Uterus (tissue), 4 donors: ENCODE measurements around the gene NOTCH1. TPM values are rescaled to one million over a fixed set of nuclear protein-coding genes. Genes with fewer than 3 reads are reported as not detected.

Experiments
- DNase-seq, 2 donors: peaks; one replicate each; pipeline ENCODE4 v3.0.0-alpha.2; 2019 to 2020
- H3K27ac ChIP-seq, 2 donors: fragments of 200-600 bp; sonication (generic); 1 replicate in 1 of 2; 2 replicates in 1 of 2; pipeline ENCODE4 v1.5.1; 2016 to 2018
- H3K27me3 ChIP-seq, 2 donors: fragments of 200-600 bp; sonication (generic); one replicate each; pipeline ENCODE4 v1.5.1; 2018 to 2019; ENCODE audit warnings: control low read depth in 1 of 2
- H3K36me3 ChIP-seq, 2 donors: fragments of 200-600 bp; sonication (generic); one replicate each; pipeline ENCODE4 v1.5.1; 2019; ENCODE audit warnings: control low read depth in 1 of 2
- H3K4me1 ChIP-seq, 2 donors: fragments of 200-600 bp; sonication (generic); one replicate each; pipeline ENCODE4 v1.5.1; 2018 to 2019; ENCODE audit warnings: control low read depth in 1 of 2
- H3K4me3 ChIP-seq, 2 donors: fragments of 200-600 bp; sonication (generic); 1 replicate in 1 of 2; 2 replicates in 1 of 2; pipeline ENCODE4 v1.5.1; 2018 to 2019; ENCODE audit warnings: mild to moderate bottlenecking in 1 of 2
- H3K9me3 ChIP-seq, 2 donors: fragments of 200-600 bp; sonication (generic); one replicate each; pipeline ENCODE4 v1.5.1; 2019; ENCODE audit warnings: control low read depth in 1 of 2
- POLR2A ChIP-seq, 2 donors: fragments of 450-650 bp; IDR thresholded peaks; one replicate each; pipeline ENCODE4 v1.6.1; 2016; ENCODE audit warnings: antibody characterized with exemption in 2 of 2, mild to moderate bottlenecking in 1 of 2, moderate library complexity in 1 of 2
- intact Hi-C: fragments of 100-400 bp; cut with DNase I; formaldehyde crosslinking; loops from one replicate; pipeline ENCODE4 v1.15.1; 2023; ENCODE audit warnings: low total_unique reads
- total RNA-seq, 4 donors: library from RNA; depleted of rRNA in 3 of 4; stranded (reverse); fragments of >200 nt in 3 of 4; gene quantifications; one replicate each; pipeline versions ENCODE4 v1.1.0 to v1.2.4, GENCODE V29; 2014 to 2023
- TF ChIP-seq, protein P1 (sequence below), 4 experiments: fragments of 200-600 bp in 2 of 4; fragments of 450-650 bp in 2 of 4; sonication (generic) in 2 of 4; IDR thresholded peaks; one replicate each; pipeline ENCODE4 v1.5.1; 2016 to 2019; ENCODE audit warnings: antibody characterized with exemption in 4 of 4, mild to moderate bottlenecking in 2 of 4, moderate library complexity in 1 of 4
- donor health status: DM: yes; HTN: yes; CAD: no.

Gene NOTCH1
- total RNA-seq, 4 donors from 2014 or later = 19.7 to 109 (median 35.6) TPM

- peak overlapping the region; percentile 78 to 83 for H3K27ac ChIP-seq
- H3K9me3 ChIP-seq = no peaks in the 10 kb centered on the region
- intact Hi-C loops = no loop called here
- H3K36me3 ChIP-seq = no peaks in the 10 kb centered on the region
- H3K4me1 ChIP-seq = peaks cover 5 to 43% of the 10 kb centered on the region in 2 donors
- H3K4me3 ChIP-seq = no peak overlapping the region
- no peak for DNase-seq
- TF ChIP-seq POLR2A (IDR thresholded peaks at IDR 0.05) = no peak
- TF ChIP-seq, protein P1, sequence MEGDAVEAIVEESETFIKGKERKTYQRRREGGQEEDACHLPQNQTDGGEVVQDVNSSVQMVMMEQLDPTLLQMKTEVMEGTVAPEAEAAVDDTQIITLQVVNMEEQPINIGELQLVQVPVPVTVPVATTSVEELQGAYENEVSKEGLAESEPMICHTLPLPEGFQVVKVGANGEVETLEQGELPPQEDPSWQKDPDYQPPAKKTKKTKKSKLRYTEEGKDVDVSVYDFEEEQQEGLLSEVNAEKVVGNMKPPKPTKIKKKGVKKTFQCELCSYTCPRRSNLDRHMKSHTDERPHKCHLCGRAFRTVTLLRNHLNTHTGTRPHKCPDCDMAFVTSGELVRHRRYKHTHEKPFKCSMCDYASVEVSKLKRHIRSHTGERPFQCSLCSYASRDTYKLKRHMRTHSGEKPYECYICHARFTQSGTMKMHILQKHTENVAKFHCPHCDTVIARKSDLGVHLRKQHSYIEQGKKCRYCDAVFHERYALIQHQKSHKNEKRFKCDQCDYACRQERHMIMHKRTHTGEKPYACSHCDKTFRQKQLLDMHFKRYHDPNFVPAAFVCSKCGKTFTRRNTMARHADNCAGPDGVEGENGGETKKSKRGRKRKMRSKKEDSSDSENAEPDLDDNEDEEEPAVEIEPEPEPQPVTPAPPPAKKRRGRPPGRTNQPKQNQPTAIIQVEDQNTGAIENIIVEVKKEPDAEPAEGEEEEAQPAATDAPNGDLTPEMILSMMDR (IDR thresholded peaks at IDR 0.05) = no peak
- no peaks in the 10 kb centered on the region for H3K27me3 ChIP-seq
These were observed 20.1 kb upstream of the NOTCH1 start for GRCh38 chr9:136565715-136566552.

- peak; percentile 91 to 92 for DNase-seq
- peak overlapping the region; percentile 78 to 83 for H3K27ac ChIP-seq
- peaks cover 5 to 39% of the 10 kb centered on the region in 2 donors for H3K4me1 ChIP-seq
- H3K9me3 ChIP-seq = no peaks in the 10 kb centered on the region
- no peak overlapping the region for H3K4me3 ChIP-seq
- no peaks in the 10 kb centered on the region for H3K36me3 ChIP-seq
- intact Hi-C loops = no loop called here
- H3K27me3 ChIP-seq = no peaks in the 10 kb centered on the region
- TF ChIP-seq, protein P1 (IDR thresholded peaks at IDR 0.05) = no peak
- TF ChIP-seq POLR2A (IDR thresholded peaks at IDR 0.05) = no peak
These were observed 19.4 kb upstream of the NOTCH1 start for GRCh38 chr9:136565086-136565714.

DNA sequence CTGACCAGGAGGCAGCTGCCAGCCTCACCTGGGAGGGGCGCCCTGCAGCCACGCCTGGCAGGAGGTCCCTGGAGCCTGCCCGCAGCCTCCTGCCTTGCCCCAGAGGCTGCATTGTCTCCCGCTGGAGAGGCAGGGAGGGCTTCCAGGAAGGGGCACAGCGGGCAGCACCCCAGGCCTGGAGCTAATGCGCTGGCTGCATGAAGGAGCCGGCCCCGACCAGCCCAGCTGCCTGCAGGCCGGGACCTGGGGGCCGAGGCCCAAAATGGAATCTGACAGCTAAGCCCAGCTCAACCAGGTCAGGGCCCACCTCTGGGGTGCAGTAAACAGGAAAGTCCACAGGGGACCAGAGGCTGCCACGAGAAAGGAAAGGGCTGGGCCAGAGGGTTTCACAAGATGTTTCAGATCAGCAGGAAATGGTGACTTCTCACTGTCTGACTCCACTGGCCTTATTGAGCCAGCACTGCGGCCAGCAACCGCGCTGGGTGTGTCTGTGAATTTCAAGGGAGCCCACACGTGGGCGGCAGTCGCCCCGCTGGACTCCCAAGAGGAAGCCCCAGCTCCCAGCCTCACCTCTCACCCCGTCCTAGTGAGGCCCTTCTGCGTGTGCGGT, 18.6 kb upstream of the NOTCH1 start:
- no peaks in the 10 kb centered on the region for H3K9me3 ChIP-seq
- no peak overlapping the region for H3K4me3 ChIP-seq
- peaks cover 5 to 39% of the 10 kb centered on the region in 2 donors for H3K4me1 ChIP-seq
- TF ChIP-seq POLR2A (IDR thresholded peaks at IDR 0.05) = no peak
- TF ChIP-seq, protein P1 (IDR thresholded peaks at IDR 0.05) = peak in 3 of 4 experiments; percentile 16 to 50 (median 24)
- H3K27me3 ChIP-seq = no peaks in the 10 kb centered on the region
- H3K27ac ChIP-seq = peak overlapping the region; percentile 78 to 83
- intact Hi-C loops = no loop called here
- no peaks in the 10 kb centered on the region for H3K36me3 ChIP-seq
- DNase-seq = peak; percentile 71 to 78

- Histone ChIP-seq H3K36me3 (no peaks in the 10 kb centered on the region), H3K9me3 (no peaks in the 10 kb centered on the region), H3K4me3 (no peak overlapping the region), H3K27ac (peak overlapping the region; percentile 78 to 83), H3K27me3 (no peaks in the 10 kb centered on the region), H3K4me1 (peaks cover 5 to 36% of the 10 kb centered on the region in 2 donors)
- no peak for TF ChIP-seq POLR2A (IDR thresholded peaks at IDR 0.05)
- TF ChIP-seq, protein P1 (IDR thresholded peaks at IDR 0.05) = no peak
- intact Hi-C loops = no loop called here
- no peak for DNase-seq
These were observed 17.9 kb upstream of the NOTCH1 start for GRCh38 chr9:136563646-136564325.
